DOHH2 (cell line): Measurements from ENCODE around the gene COL8A1.
"Not testable (repeated sequence)": the region's sequence is repeated elsewhere in the genome, so short reads cannot be mapped to it uniquely, and the experiment has no call there.

Experiments
- H3F3A ChIP-seq: fragments of 200-600 bp; sonication (generic), shearing (Covaris generic); 2 replicates; pipeline ENCODE4 v1.6.0; 2016; ENCODE audit warnings: antibody characterized with exemption, mild to moderate bottlenecking; ENCODE audit not compliant: control insufficient read depth, insufficient read depth
- H3K27ac ChIP-seq: fragments of 200-600 bp; sonication (generic); 2 replicates; pipeline ENCODE4 v1.5.1; 2014; ENCODE audit warnings: low read depth, mild to moderate bottlenecking, low read length, moderate library complexity
- H3K27me3 ChIP-seq: fragments of 200-600 bp; sonication (generic); 2 replicates; pipeline ENCODE4 v1.6.1; 2014; ENCODE audit warnings: mild to moderate bottlenecking, low read length, mixed read lengths; ENCODE audit not compliant: control insufficient read depth
- H3K36me3 ChIP-seq: fragments of 200-600 bp; sonication (generic); 2 replicates; pipeline ENCODE4 v1.6.1; 2014; ENCODE audit warnings: mild to moderate bottlenecking, low read length, moderate library complexity, mixed read lengths; ENCODE audit not compliant: control insufficient read depth
- H3K4me1 ChIP-seq: fragments of 200-600 bp; sonication (generic); 2 replicates; pipeline ENCODE4 v1.6.1; 2014; ENCODE audit warnings: mild to moderate bottlenecking, low read length, mixed read lengths; ENCODE audit not compliant: control insufficient read depth
- H3K4me2 ChIP-seq: fragments of 200-600 bp; sonication (generic); 2 replicates; pipeline ENCODE4 v1.6.0; 2014; ENCODE audit warnings: mild to moderate bottlenecking, low read length, moderate library complexity
- H3K4me3 ChIP-seq: fragments of 200-600 bp; sonication (generic); 2 replicates; pipeline ENCODE4 v1.5.1; 2014; ENCODE audit warnings: mild to moderate bottlenecking, low read length, mixed read lengths
- H3K79me2 ChIP-seq: fragments of 200-600 bp; sonication (generic); 2 replicates; pipeline ENCODE4 v1.6.1; 2014; ENCODE audit warnings: mild to moderate bottlenecking, low read length, mixed read lengths; ENCODE audit not compliant: control insufficient read depth
- H3K9me2 ChIP-seq: fragments of 200-600 bp; sonication (generic); replicated peaks from 2 replicates; pipeline ENCODE4 v1.6.1; 2014; ENCODE audit warnings: mild to moderate bottlenecking, low read length, mixed read lengths; ENCODE audit not compliant: control insufficient read depth
- H3K9me3 ChIP-seq: fragments of 200-600 bp; sonication (generic); 2 replicates; pipeline ENCODE4 v1.6.1; 2014; ENCODE audit warnings: antibody characterized with exemption, low read length, mixed read lengths; ENCODE audit not compliant: control insufficient read depth, insufficient read depth
- H4K20me1 ChIP-seq: fragments of 200-600 bp; sonication (generic); 2 replicates; pipeline ENCODE4 v1.6.0; 2014; ENCODE audit warnings: low read depth, mild to moderate bottlenecking, antibody characterized with exemption, low read length, moderate library complexity; ENCODE audit not compliant: control insufficient read depth, insufficient read depth
- EZH2phosphoT487 ChIP-seq: fragments of 200-600 bp; sonication (generic); IDR thresholded peaks from 2 replicates; pipeline ENCODE4 v1.6.1; 2017; ENCODE audit warnings: borderline replicate concordance, mild to moderate bottlenecking, antibody characterized with exemption, low read length, moderate library complexity, mixed read lengths
- TF ChIP-seq, protein P1 (sequence below): fragments of 200-600 bp; sonication (generic); IDR thresholded peaks from one replicate; pipeline ENCODE4 v1.5.1; 2014; ENCODE audit warnings: antibody characterized with exemption, mild to moderate bottlenecking, low read depth, low read length; ENCODE audit not compliant: poor library complexity, severe bottlenecking

Gene COL8A1

DNA sequence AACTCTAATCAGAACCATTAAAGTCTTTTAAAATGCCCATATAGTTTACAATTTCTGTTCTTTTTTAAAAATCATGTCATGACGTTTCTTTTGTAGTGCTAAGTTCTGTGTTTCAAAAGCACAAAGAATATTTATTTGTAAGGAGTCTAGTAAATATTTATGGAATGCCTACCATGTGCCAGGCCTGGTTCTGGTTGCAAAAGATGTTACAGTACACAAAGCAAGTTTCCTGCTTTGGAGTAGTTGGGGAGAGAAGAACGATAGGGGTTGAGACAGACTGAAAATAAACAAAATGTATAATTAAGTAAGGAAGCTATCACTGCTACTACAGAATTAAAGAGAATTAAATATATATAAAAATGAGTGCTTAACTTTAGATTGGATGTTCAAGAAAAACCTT is 92.5 kb downstream of the COL8A1 start:
- no peaks in the 10 kb centered on the region for H3K36me3 ChIP-seq
- no peaks in the 10 kb centered on the region for H3K9me3 ChIP-seq
- H3K27ac ChIP-seq = no peak overlapping the region
- no peaks in the 10 kb centered on the region for H3K27me3 ChIP-seq
- H3F3A ChIP-seq = no peaks in the 10 kb centered on the region
- H3K9me2 ChIP-seq = no peaks in the 10 kb centered on the region
- no peaks in the 10 kb centered on the region for H3K4me1 ChIP-seq
- no peaks in the 10 kb centered on the region for H4K20me1 ChIP-seq
- H3K79me2 ChIP-seq = no peaks in the 10 kb centered on the region
- H3K4me2 ChIP-seq = no peak overlapping the region
- TF ChIP-seq, protein P1, sequence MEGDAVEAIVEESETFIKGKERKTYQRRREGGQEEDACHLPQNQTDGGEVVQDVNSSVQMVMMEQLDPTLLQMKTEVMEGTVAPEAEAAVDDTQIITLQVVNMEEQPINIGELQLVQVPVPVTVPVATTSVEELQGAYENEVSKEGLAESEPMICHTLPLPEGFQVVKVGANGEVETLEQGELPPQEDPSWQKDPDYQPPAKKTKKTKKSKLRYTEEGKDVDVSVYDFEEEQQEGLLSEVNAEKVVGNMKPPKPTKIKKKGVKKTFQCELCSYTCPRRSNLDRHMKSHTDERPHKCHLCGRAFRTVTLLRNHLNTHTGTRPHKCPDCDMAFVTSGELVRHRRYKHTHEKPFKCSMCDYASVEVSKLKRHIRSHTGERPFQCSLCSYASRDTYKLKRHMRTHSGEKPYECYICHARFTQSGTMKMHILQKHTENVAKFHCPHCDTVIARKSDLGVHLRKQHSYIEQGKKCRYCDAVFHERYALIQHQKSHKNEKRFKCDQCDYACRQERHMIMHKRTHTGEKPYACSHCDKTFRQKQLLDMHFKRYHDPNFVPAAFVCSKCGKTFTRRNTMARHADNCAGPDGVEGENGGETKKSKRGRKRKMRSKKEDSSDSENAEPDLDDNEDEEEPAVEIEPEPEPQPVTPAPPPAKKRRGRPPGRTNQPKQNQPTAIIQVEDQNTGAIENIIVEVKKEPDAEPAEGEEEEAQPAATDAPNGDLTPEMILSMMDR = no peak
- no peak for TF ChIP-seq EZH2phosphoT487
- no peak overlapping the region for H3K4me3 ChIP-seq

DNA sequence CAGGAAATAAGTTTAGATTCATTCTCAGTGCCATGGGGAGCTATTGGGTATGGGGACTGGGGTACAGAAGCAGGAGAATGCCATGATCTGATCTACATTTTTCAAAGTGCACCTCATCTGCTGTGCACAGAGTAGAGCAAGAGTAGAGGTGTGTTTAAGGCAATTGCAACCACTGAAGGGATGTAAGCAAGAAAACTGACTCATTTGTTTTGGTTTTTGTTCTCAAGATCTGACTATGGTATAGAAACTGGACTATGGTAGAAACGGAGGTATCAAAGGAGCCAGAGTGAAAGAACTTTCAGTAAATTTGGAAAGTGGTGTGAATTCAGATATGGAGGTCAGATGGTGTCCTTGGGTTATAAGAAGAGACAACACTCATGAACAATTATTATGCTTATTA is 93.1 kb downstream of the COL8A1 start:
- no peaks in the 10 kb centered on the region for H3F3A ChIP-seq
- no peaks in the 10 kb centered on the region for H4K20me1 ChIP-seq
- H3K27me3 ChIP-seq = no peaks in the 10 kb centered on the region
- no peaks in the 10 kb centered on the region for H3K79me2 ChIP-seq
- no peaks in the 10 kb centered on the region for H3K9me3 ChIP-seq
- no peaks in the 10 kb centered on the region for H3K9me2 ChIP-seq
- H3K4me1 ChIP-seq = no peaks in the 10 kb centered on the region
- TF ChIP-seq EZH2phosphoT487 = no peak
- TF ChIP-seq, protein P1 = no peak
- no peaks in the 10 kb centered on the region for H3K36me3 ChIP-seq
- no peak overlapping the region for H3K4me3 ChIP-seq
- H3K27ac ChIP-seq = no peak overlapping the region
- no peak overlapping the region for H3K4me2 ChIP-seq

DNA sequence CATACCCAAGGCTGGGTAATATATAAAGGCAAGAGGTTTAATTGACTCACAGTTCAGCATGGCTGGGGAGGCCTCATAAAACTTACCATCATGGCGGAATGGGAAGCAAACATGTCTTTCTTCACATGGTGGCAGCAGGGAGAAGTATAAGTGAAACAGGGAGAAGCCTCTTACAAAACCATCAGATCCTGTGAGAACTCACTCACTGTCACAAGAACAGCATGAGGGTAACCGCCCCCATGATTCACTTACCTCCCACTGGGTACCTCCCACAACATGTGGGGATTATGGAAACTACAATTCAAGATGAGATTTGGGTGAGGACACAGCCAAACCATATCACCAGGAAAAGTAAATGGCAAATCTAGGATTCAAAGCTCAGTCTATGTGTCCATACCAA is 102.0 kb downstream of the COL8A1 start:
- H3K9me3 ChIP-seq, H3K27ac ChIP-seq, H3K4me2 ChIP-seq, H3K36me3 ChIP-seq, H3K79me2 ChIP-seq, H4K20me1 ChIP-seq, H3K9me2 ChIP-seq, H3F3A ChIP-seq, H3K27me3 ChIP-seq, H3K4me1 ChIP-seq, H3K4me3 ChIP-seq: not testable (repeated sequence)

DNA sequence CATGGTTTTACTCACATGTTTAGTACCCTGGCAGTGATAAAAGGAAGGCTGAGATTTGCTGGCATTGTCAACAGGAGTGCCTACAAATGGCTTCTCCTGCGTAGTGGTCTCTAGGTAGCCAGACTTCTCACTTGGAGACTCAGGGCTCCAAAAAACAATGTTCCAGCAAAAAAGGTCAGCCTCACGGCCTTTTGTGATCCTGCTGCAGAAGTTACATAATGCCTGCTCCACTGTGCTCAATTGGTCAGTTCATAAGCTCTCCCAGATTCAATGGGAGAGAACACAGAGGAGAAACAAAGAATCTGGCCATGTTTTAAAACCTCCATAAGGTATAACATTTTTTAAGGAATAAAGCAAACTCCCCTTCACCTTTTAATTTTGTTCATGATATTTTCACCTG is 103.2 kb downstream of the COL8A1 start:
- no peaks in the 10 kb centered on the region for H3K9me3 ChIP-seq
- no peak overlapping the region for H3K4me3 ChIP-seq
- H3K79me2 ChIP-seq = no peaks in the 10 kb centered on the region
- no peak overlapping the region for H3K4me2 ChIP-seq
- no peaks in the 10 kb centered on the region for H3F3A ChIP-seq
- no peaks in the 10 kb centered on the region for H3K36me3 ChIP-seq
- no peaks in the 10 kb centered on the region for H3K4me1 ChIP-seq
- no peaks in the 10 kb centered on the region for H4K20me1 ChIP-seq
- no peak overlapping the region for H3K27ac ChIP-seq
- no peaks in the 10 kb centered on the region for H3K27me3 ChIP-seq
- no peaks in the 10 kb centered on the region for H3K9me2 ChIP-seq
- TF ChIP-seq EZH2phosphoT487 = no peak
- TF ChIP-seq, protein P1 = no peak
